IPS-18a (cell line): Measurements from ENCODE around the gene NCBP1.

Experiments
- H3K27ac ChIP-seq: one replicate; pipeline ENCODE4 v1.5.1; 2013; ENCODE audit warnings: low read length
- H3K27me3 ChIP-seq: one replicate; pipeline ENCODE4 v1.6.1; 2013; ENCODE audit warnings: mild to moderate bottlenecking, low read length; ENCODE audit not compliant: control insufficient read depth, insufficient read depth
- H3K36me3 ChIP-seq: one replicate; pipeline ENCODE4 v1.6.1; 2013; ENCODE audit warnings: low read depth, low read length; ENCODE audit not compliant: control insufficient read depth
- H3K4me1 ChIP-seq: one replicate; pipeline ENCODE4 v1.6.1; 2013; ENCODE audit warnings: low read depth, low read length; ENCODE audit not compliant: control insufficient read depth
- H3K4me3 ChIP-seq: one replicate; pipeline ENCODE4 v1.5.1; 2013; ENCODE audit warnings: low read length
- H3K9ac ChIP-seq: one replicate; pipeline ENCODE4 v1.6.1; 2013; ENCODE audit warnings: mild to moderate bottlenecking, low read length, moderate library complexity
- H3K9me3 ChIP-seq: one replicate; pipeline ENCODE4 v1.6.1; 2013; ENCODE audit warnings: low read depth, low read length; ENCODE audit not compliant: control insufficient read depth

The NCBP1 gene

DNA sequence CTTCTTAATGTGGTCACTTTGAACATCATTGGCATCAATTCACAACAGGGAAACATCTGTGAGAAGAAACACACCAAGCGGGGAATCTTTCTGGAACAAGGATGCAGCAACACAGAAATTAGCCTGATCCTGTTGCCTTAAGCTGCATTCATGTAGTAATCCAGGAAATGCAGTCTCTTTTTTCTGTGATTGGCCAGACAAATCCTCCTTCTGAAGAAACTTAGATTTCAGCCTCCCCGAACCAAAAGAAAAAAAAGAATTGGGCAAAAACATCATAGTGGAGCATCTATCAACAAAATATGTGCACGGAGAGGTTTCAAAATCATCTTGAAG lies 70.7 kb downstream of the NCBP1 start:
- no peak overlapping the region for H3K4me3 ChIP-seq
- peaks cover 6% of the 10 kb centered on the region for H3K27me3 ChIP-seq
- no peaks in the 10 kb centered on the region for H3K36me3 ChIP-seq
- H3K9me3 ChIP-seq: no peaks in the 10 kb centered on the region
- no peak overlapping the region for H3K27ac ChIP-seq
- no peaks in the 10 kb centered on the region for H3K4me1 ChIP-seq
- H3K9ac ChIP-seq: no peak overlapping the region

DNA sequence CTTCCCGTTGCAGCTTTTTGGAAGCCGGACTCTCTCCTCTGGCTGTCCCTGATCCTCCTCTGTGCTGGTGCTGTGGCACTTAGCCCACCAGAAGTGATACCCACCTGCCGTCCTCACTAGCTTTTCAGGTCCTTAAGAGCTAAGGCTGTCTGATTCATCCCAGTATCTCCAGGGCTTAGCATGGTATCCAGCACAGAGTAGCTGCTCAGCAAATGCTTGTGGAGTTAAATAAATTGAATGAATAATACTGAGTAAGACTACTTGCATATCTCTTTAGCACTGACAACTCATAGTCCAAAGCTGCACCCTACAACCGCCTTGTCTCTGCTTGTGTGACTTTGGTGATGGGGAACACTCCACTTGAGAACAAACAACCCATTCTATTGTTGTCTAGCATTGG lies 71.2 kb downstream of the NCBP1 start:
- no peaks in the 10 kb centered on the region for H3K4me1 ChIP-seq
- no peak overlapping the region for H3K4me3 ChIP-seq

DNA sequence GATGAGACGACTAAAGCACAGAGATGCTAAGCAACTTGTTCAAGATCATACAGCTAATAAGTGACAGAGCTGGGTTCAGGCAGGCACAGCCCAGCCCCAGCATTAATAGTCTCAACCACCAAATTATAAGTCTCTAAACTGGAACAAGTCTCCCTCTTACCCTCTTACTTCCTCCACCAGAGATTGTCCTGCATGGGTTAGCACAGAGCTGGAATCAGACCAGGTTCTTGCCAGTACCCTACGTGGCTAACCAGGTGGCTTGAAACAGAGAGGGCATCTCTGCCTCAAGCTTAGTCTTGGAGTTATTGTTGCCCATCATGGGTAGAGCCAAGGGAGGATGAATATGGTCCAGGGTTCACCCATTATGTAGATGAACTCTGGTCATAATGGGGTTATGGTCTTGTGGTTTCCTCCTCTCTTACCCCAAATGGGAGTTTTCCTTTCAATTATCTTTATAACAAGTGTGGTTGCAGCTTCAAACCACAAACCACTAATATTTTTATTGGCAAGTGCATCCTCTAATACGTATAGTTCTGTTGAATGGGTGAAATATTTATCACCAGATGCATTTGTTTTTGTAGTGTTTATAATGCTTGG lies 71.8 kb downstream of the NCBP1 start:
- H3K36me3 ChIP-seq: no peaks in the 10 kb centered on the region
- H3K4me1 ChIP-seq: no peaks in the 10 kb centered on the region

More for the DNA sequence above, 71.2 kb downstream of the NCBP1 start:
- Histone ChIP-seq H3K9ac (no peak overlapping the region), H3K9me3 (no peaks in the 10 kb centered on the region), H3K27ac (no peak overlapping the region), H3K27me3 (peaks cover 6% of the 10 kb centered on the region), H3K36me3 (no peaks in the 10 kb centered on the region)

DNA sequence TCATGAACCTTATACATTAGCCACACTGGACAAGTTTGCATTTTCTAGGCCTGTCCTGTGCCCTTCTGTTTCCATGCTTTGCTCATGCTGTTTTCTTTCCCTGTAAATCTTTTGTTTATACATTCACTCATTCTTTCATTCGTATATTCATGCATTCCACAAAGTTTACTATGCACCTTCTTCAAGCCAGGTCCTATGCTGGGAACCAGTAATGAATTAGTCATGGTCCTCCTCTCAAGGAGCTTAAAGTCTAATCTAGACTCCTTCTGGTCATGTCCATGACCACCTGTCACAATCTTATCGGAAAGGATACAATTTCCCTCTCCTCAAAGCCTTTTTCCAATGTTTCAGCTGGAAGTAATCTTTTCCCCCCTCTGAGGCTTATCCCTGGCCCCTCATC lies 72.6 kb downstream of the NCBP1 start:
- Histone ChIP-seq H3K4me1 (peaks cover 6% of the 10 kb centered on the region), H3K27ac (no peak overlapping the region), H3K9me3 (no peaks in the 10 kb centered on the region), H3K9ac (no peak overlapping the region), H3K36me3 (no peaks in the 10 kb centered on the region), H3K4me3 (no peak overlapping the region), H3K27me3 (peaks cover 11% of the 10 kb centered on the region)

More for the DNA sequence above, 71.8 kb downstream of the NCBP1 start:
- no peak overlapping the region for H3K4me3 ChIP-seq
- no peaks in the 10 kb centered on the region for H3K9me3 ChIP-seq
- H3K9ac ChIP-seq: no peak overlapping the region
- H3K27ac ChIP-seq: no peak overlapping the region
- peaks cover 6% of the 10 kb centered on the region for H3K27me3 ChIP-seq

DNA sequence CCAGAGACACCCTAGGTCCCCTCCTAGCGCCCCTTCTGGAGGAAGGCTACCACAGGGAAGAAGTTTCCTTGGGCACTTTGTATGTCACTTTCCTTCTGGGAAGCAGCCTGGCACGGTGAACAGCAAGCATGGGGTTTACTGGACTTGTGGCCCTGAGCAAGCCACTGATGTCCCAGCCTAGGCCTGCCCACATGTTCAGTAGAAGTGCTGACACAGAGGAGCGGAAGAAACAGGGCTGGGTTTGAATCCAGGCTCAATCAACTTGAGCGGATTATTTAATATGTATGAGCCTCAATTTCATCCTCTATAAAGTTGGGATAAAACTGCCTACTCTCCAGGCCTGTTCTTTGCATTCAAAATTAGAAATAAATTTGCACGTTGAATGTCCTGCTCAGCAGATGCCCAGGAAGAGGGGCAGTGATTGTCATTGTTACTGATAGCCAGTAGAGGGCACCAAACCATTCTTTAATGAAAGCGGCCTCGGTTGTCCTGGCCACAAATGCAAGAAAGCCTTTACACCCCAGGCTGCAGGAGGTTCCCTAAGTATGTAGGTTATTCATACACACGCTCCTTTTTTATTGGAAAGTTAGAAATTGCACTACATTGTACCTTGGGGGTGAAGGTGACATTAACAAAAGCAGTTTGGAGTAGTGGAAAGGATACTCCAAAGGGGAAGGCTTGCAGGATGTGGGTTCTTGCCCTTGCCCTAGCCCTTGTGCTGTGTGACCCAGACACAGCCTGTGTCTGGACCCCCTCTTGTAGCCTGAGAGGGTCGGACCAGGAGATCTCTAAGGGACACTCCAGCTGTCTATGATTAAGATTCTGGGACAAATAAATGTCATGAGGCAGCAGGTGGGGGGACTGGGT lies 77.0 kb downstream of the NCBP1 start:
- Histone ChIP-seq H3K9me3 (no peaks in the 10 kb centered on the region), H3K9ac (no peak overlapping the region), H3K27me3 (peaks cover 18% of the 10 kb centered on the region), H3K27ac (no peak overlapping the region), H3K4me1 (peaks cover 11% of the 10 kb centered on the region), H3K4me3 (no peak overlapping the region), H3K36me3 (no peaks in the 10 kb centered on the region)

DNA sequence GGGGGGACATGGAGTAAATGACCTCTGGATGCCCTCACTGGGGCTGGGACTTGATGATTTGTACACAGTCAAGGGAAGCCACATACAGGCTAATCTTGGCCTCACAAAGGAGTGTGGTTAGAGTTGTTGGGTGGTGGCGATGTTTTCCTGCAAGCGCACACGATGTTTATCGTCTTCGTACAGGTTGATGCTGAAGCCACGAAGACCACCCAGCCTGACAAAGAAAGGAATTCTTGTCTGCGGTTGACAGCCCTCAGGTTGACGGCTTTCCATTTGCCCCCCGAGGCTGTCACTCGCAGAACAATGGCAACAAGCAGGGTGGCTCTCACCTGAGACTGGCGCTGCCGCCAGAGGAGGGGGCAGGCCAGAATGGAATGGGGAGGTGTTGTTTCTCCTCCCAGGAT lies 77.6 kb downstream of the NCBP1 start:
- H3K4me3 ChIP-seq: peak overlapping the region; percentile 6
- H3K27me3 ChIP-seq: peaks cover 13% of the 10 kb centered on the region
- no peak overlapping the region for H3K27ac ChIP-seq
- H3K36me3 ChIP-seq: no peaks in the 10 kb centered on the region
- H3K9ac ChIP-seq: no peak overlapping the region
- H3K4me1 ChIP-seq: peaks cover 11% of the 10 kb centered on the region
- H3K9me3 ChIP-seq: no peaks in the 10 kb centered on the region

DNA sequence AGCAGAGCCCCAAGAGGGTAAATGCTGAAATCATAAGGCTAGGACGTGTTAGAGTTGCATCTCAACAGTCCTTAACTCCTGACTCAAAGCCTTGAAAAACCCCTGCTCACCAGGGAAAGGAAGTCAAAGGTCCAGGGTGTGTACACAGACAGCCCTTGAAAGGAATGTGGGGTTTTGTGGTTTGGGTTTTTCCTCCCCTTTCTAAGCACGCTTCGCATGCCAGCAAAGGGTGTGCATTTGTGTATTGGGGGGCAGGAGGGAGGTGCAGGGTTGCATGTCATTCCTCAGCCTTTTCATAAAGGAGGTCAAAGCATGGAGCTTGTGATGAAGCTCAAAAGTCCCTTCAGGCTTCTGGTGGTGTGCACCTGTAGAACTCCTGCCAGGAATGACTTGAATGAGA lies 80.8 kb downstream of the NCBP1 start:
- peaks cover 11% of the 10 kb centered on the region for H3K27me3 ChIP-seq
- H3K27ac ChIP-seq: no peak overlapping the region
- H3K4me3 ChIP-seq: no peak overlapping the region
- H3K4me1 ChIP-seq: peaks cover 11% of the 10 kb centered on the region
- no peak overlapping the region for H3K9ac ChIP-seq
- no peaks in the 10 kb centered on the region for H3K9me3 ChIP-seq
- no peaks in the 10 kb centered on the region for H3K36me3 ChIP-seq

DNA sequence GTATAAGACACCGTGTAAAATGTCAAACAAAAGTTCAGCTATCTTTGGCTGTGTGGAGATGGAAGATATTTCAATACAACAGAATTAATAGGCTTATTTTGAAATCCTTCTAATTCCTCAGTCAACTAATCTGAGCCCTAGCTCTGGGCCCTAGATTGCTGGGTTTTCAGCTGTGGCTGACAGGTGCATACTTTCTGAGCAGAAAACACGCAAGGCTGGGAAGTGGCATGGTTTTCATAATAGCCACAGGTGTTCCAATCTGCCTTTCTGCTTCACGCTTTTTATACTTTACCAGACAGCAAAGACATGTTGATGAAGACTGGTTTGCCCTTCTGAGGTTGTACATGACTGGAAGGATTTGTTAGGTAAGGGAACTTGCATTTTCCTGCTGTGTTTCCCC lies 84.2 kb downstream of the NCBP1 start:
- H3K27ac ChIP-seq: no peak overlapping the region
- H3K9ac ChIP-seq: no peak overlapping the region
- H3K4me3 ChIP-seq: no peak overlapping the region
- H3K27me3 ChIP-seq: no peaks in the 10 kb centered on the region
- no peaks in the 10 kb centered on the region for H3K9me3 ChIP-seq
- no peaks in the 10 kb centered on the region for H3K4me1 ChIP-seq
- H3K36me3 ChIP-seq: no peaks in the 10 kb centered on the region

DNA sequence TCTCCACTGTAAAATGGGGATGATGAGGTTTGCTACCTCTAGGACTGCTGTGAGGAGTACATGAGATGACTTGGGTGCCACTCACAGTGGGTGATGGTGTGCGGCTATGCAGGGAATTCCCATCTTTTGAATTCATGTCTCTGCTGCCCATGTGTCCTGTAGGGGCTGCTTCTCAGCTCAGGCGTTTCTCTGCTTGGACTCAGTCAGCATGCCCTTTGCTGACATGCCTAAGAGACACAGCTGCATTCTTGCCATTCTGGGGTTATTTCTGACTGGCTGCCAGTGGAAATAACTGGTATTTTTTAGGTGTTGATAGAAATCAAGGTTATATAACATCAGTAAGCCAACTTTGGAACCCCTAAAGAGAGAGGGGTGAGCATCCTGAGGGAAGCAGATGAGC lies 87.8 kb downstream of the NCBP1 start:
- H3K9me3 ChIP-seq: no peaks in the 10 kb centered on the region
- no peaks in the 10 kb centered on the region for H3K36me3 ChIP-seq
- H3K27me3 ChIP-seq: no peaks in the 10 kb centered on the region
- no peak overlapping the region for H3K4me3 ChIP-seq
- H3K4me1 ChIP-seq: no peaks in the 10 kb centered on the region
- no peak overlapping the region for H3K27ac ChIP-seq
- H3K9ac ChIP-seq: no peak overlapping the region

DNA sequence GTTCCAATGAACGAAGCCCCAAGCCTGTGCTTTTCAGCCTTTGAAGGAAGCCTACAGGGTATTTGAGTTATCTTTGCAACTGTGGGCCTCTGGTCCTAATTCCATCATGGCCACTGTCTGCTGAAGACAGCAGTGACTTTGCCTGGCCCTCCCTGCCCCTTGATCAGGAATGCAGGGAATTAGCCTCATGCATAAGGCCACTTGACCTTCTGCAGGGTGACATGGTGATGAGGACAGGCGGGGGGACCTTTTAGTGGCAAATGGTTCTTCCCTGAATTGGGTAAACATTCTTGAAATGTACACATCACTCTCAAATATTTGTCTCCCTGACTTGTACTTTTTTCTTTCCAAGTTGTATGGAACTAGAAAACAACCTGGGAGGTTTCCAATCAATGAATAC lies 88.7 kb downstream of the NCBP1 start:
- H3K9ac ChIP-seq: no peak overlapping the region
- no peaks in the 10 kb centered on the region for H3K36me3 ChIP-seq
- H3K27ac ChIP-seq: no peak overlapping the region
- H3K4me1 ChIP-seq: no peaks in the 10 kb centered on the region
- H3K27me3 ChIP-seq: no peaks in the 10 kb centered on the region
- no peaks in the 10 kb centered on the region for H3K9me3 ChIP-seq
- H3K4me3 ChIP-seq: no peak overlapping the region
